GM10248 (cell line): Measurements from ENCODE around the gene RTF1.

ENCODE experiments used
- CTCF ChIA-PET: fragments of 300-600 bp; sonication (Branson Sonifier 250); formaldehyde crosslinking; extraction: SDS; loops from one replicate; lab custom pipeline; 2021; ENCODE audit warnings: antibody characterized with exemption; lab: Yijun Ruan, JAX
- POLR2A ChIA-PET: fragments of 350-650 bp; sonication (Branson Sonifier 250); formaldehyde crosslinking; extraction: SDS; loops from one replicate; lab custom pipeline; 2020; ENCODE audit warnings: antibody characterized with exemption; lab: Yijun Ruan, JAX
- DNase-seq: peaks from one replicate; pipeline ENCODE4 v3.0.0; 2012; ENCODE audit errors: extremely low spot score
- TF ChIP-seq, protein P1 (sequence below): IDR thresholded peaks from 2 replicates; pipeline ENCODE4 v1.5.1; 2012; ENCODE audit warnings: mild to moderate bottlenecking, low read depth; ENCODE audit errors: extremely low read depth, missing control alignments, control extremely low read depth

The RTF1 gene

DNA sequence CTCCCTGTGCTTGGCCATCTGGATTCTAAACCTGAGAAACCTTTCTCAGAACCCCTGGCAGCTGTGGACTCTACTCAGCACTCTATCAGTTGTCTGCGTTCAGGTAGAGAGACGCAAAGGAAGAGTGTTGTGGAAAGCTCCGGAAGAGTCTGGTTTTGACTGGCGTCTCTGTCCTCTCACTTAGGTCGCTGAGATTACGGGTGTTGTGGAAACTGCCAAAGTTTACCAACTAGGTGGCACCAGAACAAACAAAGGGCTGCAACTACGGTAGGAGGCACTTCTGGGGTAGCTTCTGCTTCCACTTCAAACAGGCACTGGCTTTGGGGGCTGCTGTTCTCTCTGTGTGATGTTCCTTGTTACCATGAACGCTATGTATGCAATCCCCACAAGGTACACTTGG lies 57.5 kb downstream of the RTF1 start:
- ChIA-PET CTCF (interaction anchor here (1.1 to 3.0 kb wide), 4 partner anchors 9 to 33 kb away, joined by 3 to 21 read pairs (median 4); no protein-coding TSS in a partner anchor), POLR2A (no interaction called here)
- no peak for DNase-seq
- TF ChIP-seq, protein P1, sequence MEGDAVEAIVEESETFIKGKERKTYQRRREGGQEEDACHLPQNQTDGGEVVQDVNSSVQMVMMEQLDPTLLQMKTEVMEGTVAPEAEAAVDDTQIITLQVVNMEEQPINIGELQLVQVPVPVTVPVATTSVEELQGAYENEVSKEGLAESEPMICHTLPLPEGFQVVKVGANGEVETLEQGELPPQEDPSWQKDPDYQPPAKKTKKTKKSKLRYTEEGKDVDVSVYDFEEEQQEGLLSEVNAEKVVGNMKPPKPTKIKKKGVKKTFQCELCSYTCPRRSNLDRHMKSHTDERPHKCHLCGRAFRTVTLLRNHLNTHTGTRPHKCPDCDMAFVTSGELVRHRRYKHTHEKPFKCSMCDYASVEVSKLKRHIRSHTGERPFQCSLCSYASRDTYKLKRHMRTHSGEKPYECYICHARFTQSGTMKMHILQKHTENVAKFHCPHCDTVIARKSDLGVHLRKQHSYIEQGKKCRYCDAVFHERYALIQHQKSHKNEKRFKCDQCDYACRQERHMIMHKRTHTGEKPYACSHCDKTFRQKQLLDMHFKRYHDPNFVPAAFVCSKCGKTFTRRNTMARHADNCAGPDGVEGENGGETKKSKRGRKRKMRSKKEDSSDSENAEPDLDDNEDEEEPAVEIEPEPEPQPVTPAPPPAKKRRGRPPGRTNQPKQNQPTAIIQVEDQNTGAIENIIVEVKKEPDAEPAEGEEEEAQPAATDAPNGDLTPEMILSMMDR, result no peak

DNA sequence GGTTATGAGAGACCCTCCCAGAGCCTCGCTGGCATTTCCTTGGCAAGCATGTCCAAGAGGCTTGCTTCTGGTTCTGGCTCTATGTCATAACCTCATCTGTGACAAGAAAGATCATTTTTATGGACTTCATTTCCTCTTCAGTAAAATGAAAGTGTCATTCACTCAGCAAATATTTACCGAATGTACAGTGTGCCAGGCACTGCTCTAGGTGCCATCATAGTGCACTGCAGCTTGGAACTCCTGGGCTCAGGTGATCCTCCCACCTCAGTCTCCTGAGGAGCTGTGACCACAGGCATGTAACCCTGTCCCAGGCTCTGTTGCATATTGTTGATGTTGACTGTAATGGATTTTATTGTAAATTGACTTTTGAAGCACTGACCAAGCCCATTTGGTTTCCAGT lies 58.0 kb downstream of the RTF1 start:
- TF ChIP-seq, protein P1, result no peak
- no peak for DNase-seq
- CTCF ChIA-PET, result interaction anchor here (1.3 to 3.0 kb wide), 4 partner anchors 9 to 298 kb away, joined by 3 to 21 read pairs (median 4); no protein-coding TSS in a partner anchor
- POLR2A ChIA-PET, result no interaction called here

GRCh38 chr15:41476416-41477048 lies 59.6 kb downstream of the RTF1 start:
- ChIA-PET CTCF (interaction anchor here (1.8 to 3.0 kb wide), 2 partner anchors 11 to 13 kb away, joined by 5 to 21 read pairs; no protein-coding TSS in a partner anchor), POLR2A (no interaction called here)
- TF ChIP-seq, protein P1, result no peak
- DNase-seq, result no peak

DNA sequence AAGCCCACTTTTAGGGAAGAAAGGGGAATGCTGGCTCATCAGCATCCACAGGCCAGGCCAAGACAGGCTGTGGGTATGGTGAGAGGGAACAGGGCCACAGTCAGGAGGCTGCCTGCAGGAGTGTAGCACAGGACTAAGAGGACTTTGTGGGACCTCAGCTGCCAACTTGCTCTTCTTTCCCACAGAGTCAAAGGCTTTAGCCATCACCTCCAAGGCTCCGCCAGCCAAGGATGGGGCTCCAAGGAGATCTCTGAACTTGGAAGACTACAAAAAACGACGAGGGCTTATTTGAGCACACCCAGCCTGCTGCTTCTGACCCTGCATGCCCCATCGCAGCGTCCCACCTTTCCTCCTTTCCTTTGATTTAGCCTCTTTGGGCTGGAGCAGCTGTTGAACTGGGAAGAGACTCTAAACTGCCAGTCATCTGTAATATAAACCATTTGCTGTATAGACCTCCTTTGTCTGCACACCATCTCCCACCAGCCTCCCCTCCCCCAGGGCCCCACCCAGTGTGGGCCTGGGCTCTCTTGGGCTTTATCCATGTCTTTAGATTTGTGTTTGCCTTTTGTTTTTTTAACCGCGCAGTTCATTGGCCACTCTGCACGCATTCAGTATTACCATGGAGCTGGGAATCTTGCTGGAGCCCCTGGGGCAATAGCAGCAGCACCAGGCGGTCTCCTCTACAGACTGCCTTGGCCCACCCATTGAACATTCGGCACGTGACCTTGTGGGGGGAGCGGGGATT lies 63.7 kb downstream of the RTF1 start:
- TF ChIP-seq, protein P1, result no peak
- DNase-seq, result no peak
- ChIA-PET POLR2A (no interaction called here), CTCF (interaction anchor here (1.1 to 3.9 kb wide), 4 partner anchors 10 to 39 kb away, joined by 3 to 41 read pairs (median 5); no protein-coding TSS in a partner anchor)

DNA sequence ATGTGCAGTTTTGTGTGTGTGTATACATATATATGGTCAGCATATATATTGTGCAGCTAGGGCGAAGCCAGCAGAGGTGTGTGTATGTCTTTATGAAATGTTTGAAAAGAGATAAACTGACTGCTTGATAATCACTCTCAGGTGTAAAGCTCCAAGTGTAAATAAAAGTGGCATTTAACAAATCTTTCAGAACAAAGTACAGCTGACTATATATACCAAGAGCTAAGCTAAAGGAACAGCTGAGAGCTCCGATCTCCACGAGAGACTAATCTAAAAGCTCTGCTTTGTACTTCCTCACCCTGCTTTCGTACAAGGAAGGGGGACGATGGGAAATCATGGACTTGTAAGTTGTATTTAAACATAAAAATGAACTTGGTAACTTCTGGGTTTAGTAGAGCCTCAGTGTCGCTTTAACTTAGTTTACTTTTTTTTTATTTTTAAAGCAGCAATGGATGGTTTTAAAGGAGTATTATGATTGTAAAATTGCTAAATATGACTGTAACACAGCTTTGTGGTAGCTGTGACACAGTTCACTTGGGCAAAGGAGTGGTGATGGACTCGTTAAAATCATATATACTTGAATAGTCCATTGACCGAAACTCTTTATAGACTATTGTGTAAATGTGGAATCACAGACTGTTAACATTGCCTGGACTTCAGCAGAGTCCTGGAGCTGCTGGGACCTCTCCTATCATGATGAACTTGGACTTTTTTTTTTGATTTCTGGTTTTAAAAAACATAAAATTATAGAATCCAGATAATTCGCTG lies 65.4 kb downstream of the RTF1 start:
- DNase-seq, result no peak
- ChIA-PET CTCF (interaction anchor here (1.0 to 4.1 kb wide), 4 partner anchors 11 to 41 kb away, joined by 3 to 33 read pairs (median 4); no protein-coding TSS in a partner anchor), POLR2A (interaction anchor here (0.5 to 0.6 kb wide), 2 partner anchors 8 to 61 kb away, joined by 3 to 4 read pairs; no protein-coding TSS in a partner anchor)
- TF ChIP-seq, protein P1, result no peak

GRCh38 chr15:41483115-41483514 lies 66.2 kb downstream of the RTF1 start:
- TF ChIP-seq, protein P1, result no peak
- peak; percentile 83 for DNase-seq
- CTCF ChIA-PET, result interaction anchor here (4.1 kb wide), 1 partner anchor 18 kb away, joined by 33 read pairs; no protein-coding TSS in a partner anchor
- POLR2A ChIA-PET, result no interaction called here
